K562 (cell line): ENCODE results near the gene BEST1. TPM values are rescaled to one million over a fixed set of nuclear protein-coding genes. Genes with fewer than 3 reads are reported as not detected.
A peak's percentile ranks its signal among the peaks of the same experiment; 100 is the strongest.

ENCODE experiments used
- ATAC-seq: fragments of 200-7000 bp; cut with Tn5 transposase; 3 replicates; pipeline ENCODE4 v1.9.1; 2020; ENCODE audit warnings: moderate library complexity
- BruUV-seq: library from RNA; stranded (reverse); fragments of 400-500 nt; replicated peaks from 2 replicates; lab custom pipeline; 2021; lab: Mats Ljungman, UMichigan
- CTCF ChIA-PET: fragments of 300-600 bp; formaldehyde crosslinking; extraction: SDS; loops from one replicate; lab custom pipeline; 2021; ENCODE audit warnings: low intra/inter-chr PET ratio; lab: Yijun Ruan, JAX
- POLR2A ChIA-PET: fragments of 300-600, 350-650 bp; sonication (Branson Sonifier 250); formaldehyde crosslinking; extraction: SDS; loops from one replicate; lab custom pipeline; 2021; ENCODE audit warnings: antibody characterized with exemption, inconsistent platforms; lab: Yijun Ruan, JAX
- DNase-seq, 4 experiments: peaks; one replicate each; pipeline versions ENCODE4 v3.0.0 to v3.0.0-alpha.2; 2011 to 2018; ENCODE audit warnings: low spot score in 3 of 4, mixed read lengths in 3 of 4; ENCODE audit errors: extremely low read depth in 1 of 4
- FAIRE-seq: peaks from 2 replicates; lab custom pipeline; 2011; peaks lifted over from hg19 to GRCh38; lab: Jason Lieb, UNC
- H2AFZ ChIP-seq: 2 replicates; pipeline ENCODE4 v1.6.0; 2011; ENCODE audit warnings: low read depth, low read length, control low read depth, inconsistent platforms
- H3K27ac ChIP-seq: fragments of 200-600 bp; 3 replicates; pipeline ENCODE4 v1.8.0; 2011; ENCODE audit warnings: low read depth, mild to moderate bottlenecking, control low read depth, inconsistent platforms, low read length, moderate library complexity, mixed read lengths; ENCODE audit errors: extremely low read depth
- H3K27me3 ChIP-seq, 2 experiments: fragments of 300-600 bp in 1 of 2; 2 replicates in 1 of 2; 3 replicates in 1 of 2; pipeline versions ENCODE4 v1.6.0 to v1.8.0; 2011; ENCODE audit warnings: inconsistent platforms in 2 of 2, low read length in 2 of 2, mild to moderate bottlenecking in 1 of 2, mixed read lengths in 1 of 2, moderate library complexity in 1 of 2; ENCODE audit not compliant: control insufficient read depth in 2 of 2, insufficient read depth in 2 of 2
- H3K36me3 ChIP-seq: fragments of 300-600 bp; 3 replicates; pipeline ENCODE4 v1.8.0; 2011; ENCODE audit warnings: mild to moderate bottlenecking, low read length, inconsistent platforms; ENCODE audit not compliant: control insufficient read depth, insufficient read depth
- H3K4me1 ChIP-seq, 2 experiments: fragments of 200-600 bp in 1 of 2; replicated peaks in 1 of 2; 2 replicates in 1 of 2; 3 replicates in 1 of 2; pipeline versions ENCODE4 v1.5.1 to v1.8.0; 2011; ENCODE audit warnings: inconsistent platforms in 2 of 2, low read length in 2 of 2, mild to moderate bottlenecking in 1 of 2, mixed read lengths in 1 of 2, moderate library complexity in 1 of 2; ENCODE audit not compliant: control insufficient read depth in 2 of 2, insufficient read depth in 2 of 2
- H3K4me2 ChIP-seq: 2 replicates; pipeline ENCODE4 v1.6.1; 2011; ENCODE audit warnings: low read length, control low read depth, inconsistent platforms, mixed read lengths; ENCODE audit not compliant: insufficient read depth
- H3K4me3 ChIP-seq: fragments of 200-600 bp; sonication (generic), shearing (Covaris generic); 2 replicates; pipeline ENCODE4 v1.5.1; 2016; ENCODE audit warnings: control low read depth, inconsistent platforms
- H3K79me2 ChIP-seq: fragments of 200-600 bp; 3 replicates; pipeline ENCODE4 v1.8.0; 2011; ENCODE audit warnings: low read length, inconsistent platforms; ENCODE audit not compliant: control insufficient read depth, insufficient read depth
- H3K9ac ChIP-seq, 2 experiments: 2 replicates each; pipeline versions ENCODE4 v1.6.0 to v1.6.1; 2011; ENCODE audit warnings: low read depth in 2 of 2, low read length in 2 of 2, control low read depth in 1 of 2, inconsistent platforms in 1 of 2, mild to moderate bottlenecking in 1 of 2, mixed read lengths in 1 of 2; ENCODE audit not compliant: insufficient read depth in 1 of 2
- H3K9me1 ChIP-seq: one replicate; pipeline ENCODE4 v1.6.0; 2011; ENCODE audit warnings: inconsistent platforms, mild to moderate bottlenecking, low read length, moderate library complexity; ENCODE audit not compliant: control insufficient read depth, insufficient read depth
- H3K9me3 ChIP-seq: replicated peaks from 2 replicates; pipeline ENCODE4 v1.5.1; 2011; ENCODE audit warnings: low read depth, low read length, inconsistent platforms; ENCODE audit not compliant: control insufficient read depth, insufficient read depth
- H4K20me1 ChIP-seq: replicated peaks from 2 replicates; pipeline ENCODE4 v1.6.1; 2011; ENCODE audit warnings: low read length, inconsistent platforms, mixed read lengths; ENCODE audit not compliant: control insufficient read depth, insufficient read depth
- ADNP ChIP-seq: fragments of 200-800 bp; sonication (Bioruptor generic); IDR thresholded peaks from 2 replicates; pipeline ENCODE4 v1.6.1; 2016; ENCODE audit warnings: missing genetic modification characterization, missing compliant biosample characterization
- ASH1L ChIP-seq: fragments of 450-650 bp; IDR thresholded peaks from 2 replicates; pipeline ENCODE4 v1.6.1; 2018; ENCODE audit warnings: borderline replicate concordance, mild to moderate bottlenecking, low read depth; ENCODE audit not compliant: partially characterized antibody
- BRD4 ChIP-seq: fragments of 200-600 bp; sonication (generic); IDR thresholded peaks from 2 replicates; pipeline ENCODE4 v1.6.1; 2017; ENCODE audit warnings: inconsistent platforms
- DMBX1 ChIP-seq: fragments of 250-450 bp; sonication (Bioruptor Pico); IDR thresholded peaks from 2 replicates; pipeline ENCODE4 v1.8.0; 2022; ENCODE audit warnings: inconsistent platforms, mild to moderate bottlenecking, moderate library complexity, borderline replicate concordance
- E2F8 ChIP-seq: fragments of 450-650 bp; IDR thresholded peaks from 2 replicates; pipeline ENCODE4 v1.7.1; 2018; ENCODE audit warnings: mild to moderate bottlenecking, low read depth; ENCODE audit not compliant: partially characterized antibody
- EGR1 ChIP-seq: fragments of 450-650 bp; conservative IDR thresholded peaks from 2 replicates; pipeline ENCODE4 v1.6.1; 2017; ENCODE audit warnings: mild to moderate bottlenecking
- HDAC3 ChIP-seq: fragments of 450-650 bp; IDR thresholded peaks from 2 replicates; pipeline ENCODE4 v1.6.1; 2018; ENCODE audit warnings: borderline replicate concordance, mild to moderate bottlenecking, moderate library complexity; ENCODE audit not compliant: partially characterized antibody
- HEY1 ChIP-seq: fragments of 250-450 bp; sonication (Bioruptor Pico); IDR thresholded peaks from 2 replicates; pipeline ENCODE4 v1.5.0; 2020; ENCODE audit warnings: mild to moderate bottlenecking, moderate library complexity, borderline replicate concordance
- ID3 ChIP-seq, 2 experiments: fragments of 250-450 bp in 1 of 2; fragments of 450-650 bp in 1 of 2; sonication (Bioruptor Pico) in 1 of 2; IDR thresholded peaks; 2 replicates each; pipeline versions ENCODE4 v1.6.1 to v1.8.0; 2016 to 2021; ENCODE audit warnings: mild to moderate bottlenecking in 2 of 2, moderate library complexity in 2 of 2, missing compliant biosample characterization in 1 of 2, missing genetic modification characterization in 1 of 2
- JUNB ChIP-seq: fragments of 450-650 bp; formaldehyde crosslinking; conservative IDR thresholded peaks from 2 replicates; pipeline ENCODE4 v1.4.0; 2020; ENCODE audit warnings: mild to moderate bottlenecking
- PYGO2 ChIP-seq: fragments of 450-650 bp; IDR thresholded peaks from 2 replicates; pipeline ENCODE4 v1.6.1; 2016; ENCODE audit warnings: mild to moderate bottlenecking, missing genetic modification characterization, moderate library complexity, missing compliant biosample characterization
- RBBP5 ChIP-seq: fragments of 200-600 bp; sonication (generic); IDR thresholded peaks from 2 replicates; pipeline ENCODE4 v1.6.1; 2012; ENCODE audit warnings: borderline replicate concordance, mild to moderate bottlenecking, low read length, control low read depth, inconsistent platforms; ENCODE audit not compliant: insufficient read depth, poor library complexity, severe bottlenecking
- WHSC1 ChIP-seq: IDR thresholded peaks from one replicate; pipeline ENCODE4 v1.6.1; 2012; ENCODE audit warnings: low read length, control low read depth, inconsistent platforms
- ZEB2 ChIP-seq: fragments of 450-650 bp; IDR thresholded peaks from 2 replicates; pipeline ENCODE4 v1.6.1; 2016
- ZNF146 ChIP-seq: IDR thresholded peaks from one replicate; pipeline ENCODE4 v1.6.1; 2018; ENCODE audit warnings: missing compliant biosample characterization; ENCODE audit not compliant: unreplicated experiment
- ZNF511 ChIP-seq: sonication (generic); formaldehyde crosslinking; IDR thresholded peaks from 2 replicates; pipeline ENCODE4 v1.8.0; 2022; ENCODE audit warnings: mild to moderate bottlenecking, missing genetic modification reagents
- WGBS: fragments of 100-300 bp; shearing (Covaris generic); methylation state at CpG from one replicate; pipeline ENCODE4 v1.1.6; 2016; ENCODE audit warnings: low coverage, mixed read lengths; ENCODE audit not compliant: insufficient coverage; ENCODE audit errors: missing lambda C conversion rate; 5-methylcytosine and 5-hydroxymethylcytosine counted together
- in situ Hi-C: fragments of 300-500 bp; cut with MboI; formaldehyde crosslinking; loops from 4 replicates; pipeline ENCODE4 v1.15.0; 2018; ENCODE audit warnings: inconsistent platforms, mixed read lengths
- intact Hi-C: fragments of 100-400 bp; cut with micrococcal nuclease; formaldehyde crosslinking; loops from 2 replicates; pipeline ENCODE4 v1.14.2; 2022
- polyA plus RNA-seq, 8 experiments: library from polyadenylated mRNA; depleted of rRNA in 4 of 8; stranded (reverse) in 5 of 8; unstranded in 3 of 8; fragments of >200 nt; fragmentation: Nextera tagmentation in 2 of 8; fragmentation: Illumina TruSeq in 1 of 8; extraction: Ambion mirVana in 2 of 8; extraction: Trizol in 1 of 8; gene quantifications; 2 replicates each; pipeline versions ENCODE4 v1.2.1 to v1.2.3, GENCODE V29; 2011 to 2014; ENCODE audit warnings: inconsistent platforms in 1 of 8, missing spikeins in 1 of 8
- total RNA-seq, 7 experiments: library from RNA; depleted of rRNA in 6 of 7; stranded (reverse); fragments of >200 nt in 6 of 7; fragmentation: Illumina TruSeq in 2 of 7; extraction: Trizol in 2 of 7; gene quantifications; 2 replicates each; pipeline versions ENCODE4 v1.2.1 to v1.2.3, GENCODE V29; 2011 to 2021; ENCODE audit warnings: low replicate concordance in 1 of 7

BEST1 gene
- total and polyA plus RNA-seq, 9 of the 15 experiments (the other 6 are each of a cell fraction or from before 2014, with no cell fraction given), result 0.07 to 1.3 (median 0.40) TPM

- H3K4me2 ChIP-seq, result peak overlapping the region; percentile 74
- FAIRE-seq, result peak; percentile 95
- peak overlapping the region; percentile 66 for H2AFZ ChIP-seq
- peak overlapping the region; percentile 97 for H3K27ac ChIP-seq
- H3K79me2 ChIP-seq, result peaks cover 59% of the 10 kb centered on the region
- H3K4me1 ChIP-seq, result peaks cover 44 to 54% of the 10 kb centered on the region in 2 experiments
- peak; percentile 92 to 99 (median 94) for DNase-seq
- intact Hi-C loops (loop anchor here (1.0 kb wide), 2 partner anchors 54 to 156 kb away; no protein-coding TSS in a partner anchor), in situ Hi-C loops (no loop called here)
- no peak overlapping the region; the same call in 1 of the 2 replicates for H3K4me3 ChIP-seq
- H3K9me3 ChIP-seq, result no peaks in the 10 kb centered on the region
- no TSS peak for BruUV-seq
- CTCF ChIA-PET, result interaction anchor here (0.6 kb wide), 1 partner anchor 82 kb away, joined by 3 read pairs; no protein-coding TSS in a partner anchor
- 19% methylated on average over 13 of the region's 16 CpGs for WGBS
- peaks cover 5% of the 10 kb centered on the region for H4K20me1 ChIP-seq
- H3K9ac ChIP-seq, result peak overlapping the region; percentile 76 to 89
- POLR2A ChIA-PET, result interaction anchor here (0.6 to 5.3 kb wide), 21 partner anchors 9 to 609 kb away, joined by 3 to 38 read pairs (median 4); partner anchors contain the start of genes CYB561A3 and TMEM138
- H3K36me3 ChIP-seq, result peaks cover 4% of the 10 kb centered on the region
- no peaks in the 10 kb centered on the region for H3K27me3 ChIP-seq
- no peaks in the 10 kb centered on the region for H3K9me1 ChIP-seq
- ATAC-seq, result peak; percentile 66
- 0 out of 2 replicates have a peak, but pooled peaks have one; percentile 8 for TF ChIP-seq JUNB (CRISPR knock-in tag)
- TF ChIP-seq DMBX1 (CRISPR knock-in tag), result peak; percentile 22; the same call in 1 of the 2 replicates
- peak; percentile 91 for TF ChIP-seq EGR1
- peak; percentile 53 for TF ChIP-seq ZEB2
- no peak; the same call in 1 of the 2 replicates for TF ChIP-seq ZNF511 (CRISPR knock-in tag)
- TF ChIP-seq E2F8, result peak; percentile 37
- TF ChIP-seq ADNP, result no peak
- TF ChIP-seq HEY1 (CRISPR knock-in tag), result no peak
- no peak for TF ChIP-seq WHSC1
- TF ChIP-seq ID3 (CRISPR knock-in tag; IDR thresholded peaks at IDR 0.05), result no peak
- TF ChIP-seq ID3 (tag; IDR thresholded peaks at IDR 0.05), result peak; percentile 80; the same call in 1 of the 2 replicates
- TF ChIP-seq HDAC3, result peak; percentile 81
- no peak for TF ChIP-seq BRD4
- peak; percentile 62 for TF ChIP-seq ASH1L
- TF ChIP-seq RBBP5, result no peak
- no peak for TF ChIP-seq PYGO2
- no peak for TF ChIP-seq ZNF146 (CRISPR knock-in tag)
Observed at GRCh38 chr11:61971248-61972111, 21.3 kb downstream of the BEST1 start.
